Inflammatory macrophage treated with lipopolysaccharide for 4 hours (primary cell): ENCODE measurements around the gene YARS1.

Experiments
- DNase-seq: peaks from one replicate; pipeline ENCODE4 v3.0.0-alpha.2; 2020

The YARS1 gene

DNA sequence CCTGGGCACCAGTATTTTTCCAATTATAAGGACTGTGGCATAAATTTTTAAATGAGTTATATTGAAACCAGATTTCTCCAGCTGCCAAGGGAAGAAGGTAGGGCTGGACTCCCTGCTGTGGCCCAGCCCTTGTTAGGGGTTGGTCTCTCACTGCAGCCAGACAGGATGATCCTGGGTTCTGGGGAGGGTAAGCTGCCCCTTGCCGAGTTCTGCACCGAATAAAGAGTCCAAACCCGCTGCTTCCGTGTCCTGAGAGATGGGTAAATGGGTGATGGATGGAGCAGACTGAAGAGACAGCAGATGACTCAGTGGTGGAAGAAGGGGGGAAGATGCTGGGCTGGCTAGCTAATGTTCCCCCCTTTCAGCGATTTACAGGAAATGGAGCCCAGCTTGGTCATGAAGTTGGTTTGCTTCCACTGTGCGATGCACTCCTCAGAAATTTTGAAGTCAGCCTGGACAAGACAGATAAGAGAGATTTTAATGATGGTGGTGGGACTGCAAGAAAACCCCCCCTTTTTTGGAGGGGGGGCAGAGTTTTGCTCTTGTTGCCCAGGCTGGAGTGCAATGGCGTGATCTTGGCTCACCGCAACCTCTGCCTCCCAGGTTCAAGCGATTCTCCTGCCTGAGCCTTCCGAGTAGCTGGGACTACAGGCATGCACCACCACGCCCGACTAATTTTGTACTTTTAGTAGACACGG is 41.4 kb downstream of the YARS1 start:
- DNase-seq: no peak

DNA sequence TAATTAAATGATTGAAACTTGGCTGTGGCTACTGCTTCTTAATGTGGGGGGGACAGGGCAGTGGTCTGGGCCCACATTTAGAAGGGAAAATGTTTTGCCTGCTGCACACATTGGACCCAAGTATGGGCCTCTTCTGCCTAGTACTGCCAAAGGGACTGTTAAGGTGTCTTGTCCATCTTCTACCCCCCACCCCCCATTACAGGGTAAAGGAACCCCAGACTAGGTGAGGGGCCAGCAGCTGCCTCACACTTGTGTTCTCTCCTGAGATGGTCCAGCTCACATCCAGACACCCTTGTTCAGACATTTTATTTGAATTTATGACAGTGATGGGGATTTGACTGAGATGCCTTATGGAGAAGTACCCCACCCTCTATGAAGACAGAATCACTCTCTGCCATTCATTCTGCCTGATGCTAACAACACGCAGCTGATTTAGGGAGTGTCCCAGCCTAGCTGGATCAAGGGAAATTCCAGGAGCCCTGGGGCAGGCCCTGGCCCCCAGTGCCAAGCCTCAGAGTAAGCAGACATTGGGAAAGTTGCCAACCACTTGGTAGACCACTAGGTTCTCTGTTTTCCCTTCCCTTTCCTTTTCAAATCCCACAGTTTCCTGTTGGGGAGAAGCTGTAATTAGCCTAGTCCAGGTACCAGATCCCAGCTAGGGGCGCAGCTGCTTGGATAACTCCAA is 42.1 kb downstream of the YARS1 start:
- peak; percentile 50 for DNase-seq

- DNase-seq: no peak
These were observed 42.7 kb downstream of the YARS1 start for GRCh38 chr1:32774464-32774808.

DNA sequence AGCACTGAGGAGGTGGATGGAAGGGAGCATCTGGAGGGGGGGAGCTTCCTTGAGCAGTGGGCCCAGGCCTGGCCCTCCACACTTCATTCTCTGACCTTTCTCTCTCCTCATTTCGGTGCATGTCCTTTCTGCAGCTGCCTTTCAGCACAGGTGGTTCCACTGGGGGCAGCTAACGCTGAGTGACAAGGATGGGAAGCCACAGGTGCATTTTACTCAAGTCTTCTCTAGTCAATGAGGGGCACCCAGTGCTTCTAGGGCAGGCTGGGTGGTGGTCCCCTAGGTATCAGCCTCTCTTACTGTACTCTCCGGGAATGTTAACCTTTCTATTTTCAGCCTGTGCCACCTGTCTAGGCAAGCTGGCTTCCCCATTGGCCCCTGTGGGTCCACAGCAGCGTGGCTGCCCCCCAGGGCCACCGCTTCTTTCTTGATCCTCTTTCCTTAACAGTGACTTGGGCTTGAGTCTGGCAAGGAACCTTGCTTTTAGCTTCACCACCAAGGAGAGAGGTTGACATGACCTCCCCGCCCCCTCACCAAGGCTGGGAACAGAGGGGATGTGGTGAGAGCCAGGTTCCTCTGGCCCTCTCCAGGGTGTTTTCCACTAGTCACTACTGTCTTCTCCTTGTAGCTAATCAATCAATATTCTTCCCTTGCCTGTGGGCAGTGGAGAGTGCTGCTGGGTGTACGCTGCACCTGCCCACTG is 43.2 kb downstream of the YARS1 start:
- no peak for DNase-seq

GRCh38 chr1:32773018-32773763 is 44.0 kb downstream of the YARS1 start:
- peak; percentile 51 for DNase-seq

DNA sequence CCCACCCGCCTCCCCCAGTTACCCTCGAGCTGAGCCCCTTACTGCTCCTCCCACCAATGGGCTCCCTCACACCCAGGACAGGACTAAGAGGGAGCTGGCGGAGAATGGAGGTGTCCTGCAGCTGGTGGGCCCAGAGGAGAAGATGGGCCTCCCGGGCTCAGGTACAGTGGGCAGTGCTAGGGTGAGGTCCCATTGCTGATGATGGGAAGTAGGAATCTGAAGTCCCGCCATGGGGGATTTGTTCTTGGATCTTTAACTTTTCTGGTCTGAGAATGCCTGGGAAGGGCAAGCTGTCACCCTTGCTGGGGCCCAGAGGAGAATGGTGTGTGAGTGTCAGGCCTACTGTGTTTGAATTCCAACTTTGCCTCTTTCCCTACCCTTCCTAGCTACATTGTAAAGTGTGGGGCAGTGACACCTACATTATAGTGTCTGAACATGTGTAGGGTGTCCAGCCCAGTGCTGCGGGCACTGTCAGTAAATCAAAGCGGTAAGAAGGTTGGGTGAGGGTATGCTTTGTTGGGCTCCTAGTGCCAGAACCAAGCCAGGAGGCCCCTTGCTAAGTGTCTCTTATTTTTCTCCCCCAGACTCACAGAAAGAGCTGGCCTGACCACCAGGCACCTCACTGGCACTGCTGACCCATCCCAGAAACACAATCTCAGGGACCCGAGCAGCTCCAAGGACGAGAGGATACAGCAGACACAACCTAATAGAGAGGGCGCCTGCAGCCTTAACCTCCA is 44.7 kb downstream of the YARS1 start:
- DNase-seq: no peak

- DNase-seq: no peak
These were observed 45.4 kb downstream of the YARS1 start for GRCh38 chr1:32771561-32772280.

DNA sequence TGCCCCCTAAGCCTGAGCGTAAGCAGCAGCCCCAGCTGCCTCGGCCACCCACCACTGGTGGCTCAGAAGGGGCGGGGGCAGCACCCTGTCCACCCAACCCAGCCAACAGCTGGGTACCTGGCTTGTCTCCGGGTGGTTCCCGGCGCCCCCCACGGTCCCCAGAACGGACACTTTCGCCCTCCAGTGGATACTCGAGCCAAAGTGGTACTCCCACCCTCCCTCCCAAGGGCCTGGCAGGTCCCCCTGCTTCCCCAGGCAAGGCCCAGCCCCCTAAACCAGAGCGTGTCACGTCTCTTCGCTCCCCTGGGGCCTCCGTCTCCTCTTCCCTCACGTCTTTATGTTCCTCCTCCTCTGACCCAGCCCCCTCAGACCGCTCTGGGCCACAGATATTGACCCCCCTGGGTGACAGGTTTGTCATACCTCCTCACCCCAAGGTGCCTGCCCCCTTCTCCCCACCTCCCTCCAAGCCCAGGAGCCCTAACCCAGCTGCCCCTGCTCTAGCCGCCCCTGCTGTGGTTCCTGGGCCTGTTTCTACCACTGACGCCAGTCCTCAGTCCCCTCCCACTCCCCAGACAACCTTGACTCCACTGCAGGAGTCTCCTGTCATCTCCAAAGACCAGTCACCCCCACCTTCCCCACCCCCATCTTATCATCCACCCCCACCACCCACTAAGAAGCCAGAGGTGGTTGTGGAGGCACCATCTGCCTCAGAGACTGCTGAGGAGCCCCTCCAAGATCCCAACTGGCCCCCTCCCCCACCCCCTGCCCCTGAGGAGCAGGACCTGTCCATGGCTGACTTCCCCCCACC is 46.2 kb downstream of the YARS1 start:
- DNase-seq: no peak

DNA sequence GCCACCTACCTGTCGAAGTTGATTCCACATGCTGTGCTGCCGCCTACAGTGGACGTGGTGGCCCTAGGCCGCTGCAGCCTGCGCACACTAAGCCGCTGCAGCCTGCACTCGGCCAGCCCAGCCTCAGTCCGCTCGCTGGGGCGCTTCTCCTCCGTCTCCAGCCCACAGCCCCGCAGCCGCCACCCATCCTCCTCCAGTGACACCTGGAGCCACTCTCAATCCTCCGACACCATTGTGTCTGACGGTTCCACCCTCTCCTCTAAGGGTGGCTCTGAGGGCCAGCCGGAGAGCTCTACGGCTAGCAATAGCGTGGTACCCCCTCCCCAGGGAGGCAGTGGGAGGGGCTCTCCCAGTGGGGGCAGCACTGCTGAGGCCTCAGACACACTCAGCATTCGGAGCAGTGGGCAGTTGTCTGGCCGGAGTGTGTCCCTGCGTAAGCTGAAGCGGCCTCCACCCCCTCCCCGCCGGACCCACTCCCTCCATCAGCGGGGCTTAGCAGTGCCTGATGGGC is 46.9 kb downstream of the YARS1 start:
- DNase-seq: no peak

DNA sequence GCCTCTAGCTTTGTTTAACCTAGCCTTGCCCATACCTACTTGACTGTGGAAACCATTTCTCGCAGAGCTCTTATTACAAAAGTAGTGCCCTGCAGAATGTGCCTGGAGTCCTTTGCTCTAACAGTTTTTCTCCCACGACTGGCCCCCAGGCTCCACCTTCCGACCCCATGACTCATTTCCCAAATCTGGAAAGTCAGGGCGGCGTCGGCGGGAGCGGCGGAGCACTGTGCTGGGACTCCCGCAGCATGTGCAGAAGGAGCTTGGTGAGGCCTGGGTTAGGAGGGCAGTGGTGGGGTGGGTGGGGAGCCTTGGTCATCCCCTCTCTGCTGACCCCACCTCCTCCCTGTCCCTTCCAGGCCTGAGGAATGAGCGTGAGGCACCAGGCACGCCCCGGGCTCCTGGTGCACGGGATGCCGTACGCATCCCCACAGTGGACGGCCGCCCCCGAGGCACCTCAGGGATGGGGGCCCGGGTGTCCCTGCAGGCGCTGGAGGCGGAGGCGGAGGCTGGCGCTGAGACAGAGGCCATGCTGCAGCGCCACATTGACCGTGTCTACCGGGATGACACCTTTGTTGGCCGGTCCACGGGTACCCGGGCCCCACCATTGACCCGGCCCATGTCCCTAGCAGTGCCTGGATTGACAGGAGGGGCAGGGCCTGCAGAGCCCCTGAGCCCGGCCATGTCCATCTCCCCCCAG is 47.5 kb downstream of the YARS1 start:
- no peak for DNase-seq

DNA sequence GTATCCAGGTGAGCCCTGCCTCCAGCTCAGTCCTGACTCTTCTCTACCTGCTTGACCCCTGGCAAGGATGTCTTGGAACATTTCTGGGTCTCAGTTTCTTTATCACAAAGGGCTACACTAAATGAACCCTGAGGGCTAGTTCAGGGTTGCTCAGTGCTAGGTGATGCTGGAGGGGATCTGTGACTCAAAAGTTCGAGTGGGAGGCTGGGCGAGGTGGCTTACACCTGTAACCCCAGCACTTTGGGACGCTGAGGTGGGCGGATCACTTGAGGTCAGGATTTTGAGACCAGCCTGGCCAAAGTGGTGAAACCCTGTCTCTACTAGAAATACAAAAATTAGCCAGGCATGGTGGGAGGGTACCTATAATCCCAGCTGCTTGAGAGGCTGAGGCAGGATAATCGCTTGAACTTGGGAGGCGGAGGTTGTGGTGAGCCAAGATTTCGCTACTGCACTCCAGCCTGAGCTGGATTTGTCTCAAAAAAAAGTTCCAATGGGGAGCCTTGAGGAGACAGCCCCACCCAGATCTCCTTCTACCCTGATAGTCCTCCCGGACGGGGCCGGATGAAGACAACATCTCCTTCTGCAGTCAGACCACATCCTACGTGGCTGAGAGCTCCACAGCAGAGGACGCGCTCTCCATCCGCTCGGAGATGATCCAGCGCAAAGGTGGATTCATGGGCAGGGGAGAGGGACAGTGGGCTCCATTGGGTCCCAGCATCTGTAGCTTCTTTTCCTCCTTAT is 48.9 kb downstream of the YARS1 start:
- DNase-seq: no peak

GRCh38 chr1:32767641-32768040 is 49.5 kb downstream of the YARS1 start:
- no peak for DNase-seq

DNA sequence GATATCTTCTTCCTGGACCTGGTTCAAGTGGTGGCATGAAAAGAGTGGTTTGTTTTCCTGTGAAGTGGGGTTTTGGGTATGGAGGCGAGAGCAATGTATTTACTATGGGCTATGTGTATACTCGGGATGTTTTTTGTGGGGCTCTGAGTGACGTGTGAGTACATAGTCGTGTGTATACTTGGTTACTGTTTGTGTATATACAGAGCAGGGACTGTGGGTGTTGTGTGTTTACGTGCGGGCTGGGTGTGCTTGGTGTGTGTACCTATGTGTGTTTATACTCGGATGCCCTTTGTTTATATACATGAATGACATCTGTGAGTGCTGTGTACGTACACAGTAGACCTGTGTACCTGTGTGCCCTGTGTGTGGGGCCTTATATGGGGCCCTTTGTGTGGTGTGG is 50.0 kb downstream of the YARS1 start:
- no peak for DNase-seq

GRCh38 chr1:32766328-32766972 is 50.7 kb downstream of the YARS1 start:
- DNase-seq: no peak

- DNase-seq: no peak
These were observed 51.4 kb downstream of the YARS1 start for GRCh38 chr1:32765570-32766327.

GRCh38 chr1:32764826-32765569 is 52.2 kb downstream of the YARS1 start:
- DNase-seq: no peak

DNA sequence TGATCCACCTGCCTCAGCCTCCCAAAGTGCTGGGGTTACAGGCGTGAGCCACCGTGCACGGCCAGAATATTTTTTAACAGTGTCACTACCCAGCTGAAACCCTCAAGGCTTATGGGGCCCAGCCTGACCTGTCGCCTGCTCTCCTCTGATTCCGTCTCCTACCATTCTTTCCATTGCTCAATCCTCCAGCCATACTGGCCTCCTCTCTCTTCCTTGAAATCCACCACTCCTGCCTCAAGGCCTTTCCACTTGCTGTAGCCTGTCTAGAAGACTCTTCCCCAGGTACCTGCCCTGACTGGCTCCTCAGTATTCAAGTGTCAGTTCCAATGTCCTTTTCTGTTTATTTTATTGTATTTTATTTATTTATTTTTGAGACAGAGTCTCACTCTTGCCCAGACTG is 53.9 kb downstream of the YARS1 start:
- DNase-seq: no peak

- no peak for DNase-seq
These were observed 55.2 kb downstream of the YARS1 start for GRCh38 chr1:32761936-32762335.
